Kidney (tissue), 14 donors: ENCODE results near the gene SHLD1. TPM values are rescaled to one million over a fixed set of nuclear protein-coding genes. Genes with fewer than 3 reads are reported as not detected.

Experiments
- DNase-seq, 5 donors: peaks; one replicate each; pipeline ENCODE4 v3.0.0-alpha.2; 2013 to 2020
- FAIRE-seq: peaks from 2 replicates; lab custom pipeline; 2012; peaks lifted over from hg19 to GRCh38; lab: Jason Lieb, UNC
- H3K27ac ChIP-seq, 2 donors: one replicate each; pipeline ENCODE4 v1.7.0; 2013; ENCODE audit warnings: low read depth in 2 of 2, low read length in 2 of 2, inconsistent platforms in 1 of 2
- H3K27me3 ChIP-seq: one replicate; pipeline ENCODE4 v1.7.1; 2013; ENCODE audit warnings: low read length, inconsistent platforms; ENCODE audit not compliant: control insufficient read depth, insufficient read depth
- H3K36me3 ChIP-seq, 3 donors: one replicate each; pipeline versions ENCODE4 v1.7.0 to v1.7.1; 2013; ENCODE audit warnings: low read length in 3 of 3, control low read depth in 1 of 3, inconsistent platforms in 1 of 3; ENCODE audit not compliant: insufficient read depth in 3 of 3, control insufficient read depth in 2 of 3
- H3K4me1 ChIP-seq, 3 donors: one replicate each; pipeline versions ENCODE4 v1.7.0 to v1.7.1; 2013; ENCODE audit warnings: low read length in 3 of 3, inconsistent platforms in 1 of 3, low read depth in 1 of 3; ENCODE audit not compliant: control insufficient read depth in 2 of 3, insufficient read depth in 2 of 3
- H3K4me3 ChIP-seq, 3 donors: one replicate each; pipeline versions ENCODE4 v1.7.0 to v1.8.1; 2013; ENCODE audit warnings: low read length in 3 of 3, control low read depth in 1 of 3, inconsistent platforms in 1 of 3
- H3K9ac ChIP-seq, 3 donors: one replicate each; pipeline versions ENCODE4 v1.7.0 to v1.7.1; 2013; ENCODE audit warnings: low read length in 3 of 3, control low read depth in 1 of 3, inconsistent platforms in 1 of 3
- H3K9me3 ChIP-seq, 3 donors: one replicate each; pipeline versions ENCODE4 v1.7.0 to v1.7.1; 2013; ENCODE audit warnings: low read length in 3 of 3, control low read depth in 1 of 3, inconsistent platforms in 1 of 3; ENCODE audit not compliant: control insufficient read depth in 2 of 3, insufficient read depth in 1 of 3
- CTCF ChIP-seq: IDR thresholded peaks from 3 replicates; pipeline ENCODE4 v1.5.1; 2012; ENCODE audit warnings: mild to moderate bottlenecking, moderate library complexity, borderline replicate concordance; ENCODE audit not compliant: insufficient read depth; ENCODE audit errors: extremely low read depth
- intact Hi-C: fragments of 100-400 bp; cut with DNase I; formaldehyde crosslinking; loops from one replicate; pipeline ENCODE4 v1.11.1; 2022
- polyA plus RNA-seq: library from polyadenylated mRNA; stranded (reverse); fragments of 350-450 nt; fragmentation: Illumina TruSeq; extraction: RNeasy Lipid Tissue Mini Kit (QIAGEN cat#74804); gene quantifications from one replicate; pipeline ENCODE4 v1.2.3, GENCODE V29; 2014; ENCODE audit warnings: low read depth, low replicate concordance; ENCODE audit not compliant: insufficient read depth
- total RNA-seq: library from RNA; stranded (reverse); fragmentation: NEBNext Ultra II Directional; extraction: Animal tissue kit (Norgen Biotek cat#: 25700); gene quantifications from one replicate; pipeline ENCODE4 v1.2.1, GENCODE V29; 2021
- donor health status: control.
- donor health status: control.
- donor health status: control.
- donor health status: control.
- donor health status: control.
- donor health status: DM: yes; HTN: yes; CAD: no.
- donor health status: Normal renal cell carcinoma (clear cell type).

Gene SHLD1
- total and polyA plus RNA-seq, 2 donors from 2014 or later = 6.1 to 7.2 TPM

- no peaks in the 10 kb centered on the region for H3K9me3 ChIP-seq
- no peaks in the 10 kb centered on the region for H3K4me1 ChIP-seq
- no peak for TF ChIP-seq CTCF
- intact Hi-C loops = no loop called here
- no peak overlapping the region for H3K9ac ChIP-seq
- DNase-seq = peak in 1 of 5 donors; percentile 21
- no peaks in the 10 kb centered on the region for H3K36me3 ChIP-seq
- FAIRE-seq = no peak
- H3K27me3 ChIP-seq = no peaks in the 10 kb centered on the region
- no peak overlapping the region for H3K27ac ChIP-seq
- H3K4me3 ChIP-seq = no peak overlapping the region
Observed at GRCh38 chr20:5843054-5843592, 92.9 kb downstream of the SHLD1 start.

GRCh38 chr20:5844063-5844681, 94.0 kb downstream of the SHLD1 start:
- Histone ChIP-seq H3K27ac (no peak overlapping the region), H3K4me1 (no peaks in the 10 kb centered on the region), H3K9ac (no peak overlapping the region), H3K36me3 (no peaks in the 10 kb centered on the region), H3K9me3 (no peaks in the 10 kb centered on the region), H3K4me3 (no peak overlapping the region), H3K27me3 (no peaks in the 10 kb centered on the region)
- no peak for FAIRE-seq
- peak in 1 of 5 donors; percentile 20 for DNase-seq
- intact Hi-C loops = no loop called here
- TF ChIP-seq CTCF = no peak

- Histone ChIP-seq H3K27me3 (no peaks in the 10 kb centered on the region), H3K27ac (no peak overlapping the region), H3K36me3 (no peaks in the 10 kb centered on the region), H3K9me3 (no peaks in the 10 kb centered on the region), H3K9ac (no peak overlapping the region), H3K4me1 (no peaks in the 10 kb centered on the region), H3K4me3 (peak overlapping the region in 1 of 3 donors; percentile 2)
- DNase-seq = peak in 2 of 5 donors; percentile 71 to 83
- intact Hi-C loops = no loop called here
- FAIRE-seq = no peak
- no peak for TF ChIP-seq CTCF
Observed at GRCh38 chr20:5845681-5846615, 95.7 kb downstream of the SHLD1 start.
